GDM1 (cell line): ENCODE data around the gene MAPK1.
A peak's percentile ranks its signal among the peaks of the same experiment; 100 is the strongest.
"Not testable (repeated sequence)": the region's sequence is repeated elsewhere in the genome, so short reads cannot be mapped to it uniquely, and the experiment has no call there.

Experiments used
- DNase-seq: peaks from one replicate; lab custom pipeline; 2025; lab: John Stamatoyannopoulos, UW

Gene MAPK1

DNA sequence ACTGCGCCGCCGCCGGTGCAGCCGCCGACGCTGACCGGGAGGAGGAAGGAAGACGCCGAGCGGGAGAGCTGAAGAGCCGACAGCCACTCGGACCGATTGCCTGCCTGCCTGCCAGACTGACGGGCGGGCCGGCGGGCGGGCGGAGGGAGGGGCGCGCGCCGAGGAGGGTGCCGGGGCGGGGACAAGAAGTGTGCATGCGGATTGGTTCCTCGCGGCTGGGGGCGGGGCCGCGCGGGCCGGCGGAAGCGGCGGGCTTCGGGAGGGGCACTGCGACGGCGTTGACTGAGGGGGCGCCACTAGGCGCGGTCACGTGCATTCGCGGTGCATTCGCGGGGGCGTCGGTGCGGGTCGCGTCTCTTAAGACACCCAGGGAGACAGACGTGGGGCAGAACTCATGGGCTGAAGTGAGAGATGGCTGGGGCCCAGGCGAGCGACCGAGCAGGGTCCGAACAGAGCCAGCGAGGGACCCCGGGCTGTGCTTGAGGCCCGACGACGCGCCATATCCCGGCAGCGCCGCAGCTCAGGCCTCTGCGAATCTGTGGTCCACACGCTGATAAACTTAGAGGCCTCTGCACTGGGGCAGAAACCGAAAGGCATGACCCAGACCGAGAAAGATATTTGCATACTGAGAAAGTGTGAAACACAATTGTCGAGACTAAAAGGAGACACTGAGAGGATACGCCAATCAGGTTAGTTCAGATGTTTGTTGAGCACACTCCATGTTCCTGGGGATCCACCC is at the start of gene MAPK1:
TSS of gene MAPK1 (minus strand) at position 118 of the 739 bp plus-strand sequence. CDS start 205 bp downstream, outside the sequence.
- DNase-seq: peak; percentile 87

- no peak for DNase-seq
Observed at GRCh38 chr22:21916309-21916918, 49.0 kb upstream of the MAPK1 start.

- no peak for DNase-seq
Observed at GRCh38 chr22:21915624-21916308, 48.3 kb upstream of the MAPK1 start.

- not testable (repeated sequence) for DNase-seq
Observed at GRCh38 chr22:21914033-21914642, 46.7 kb upstream of the MAPK1 start.

GRCh38 chr22:21910367-21910766 is 42.9 kb upstream of the MAPK1 start:
- not testable (repeated sequence) for DNase-seq

DNA sequence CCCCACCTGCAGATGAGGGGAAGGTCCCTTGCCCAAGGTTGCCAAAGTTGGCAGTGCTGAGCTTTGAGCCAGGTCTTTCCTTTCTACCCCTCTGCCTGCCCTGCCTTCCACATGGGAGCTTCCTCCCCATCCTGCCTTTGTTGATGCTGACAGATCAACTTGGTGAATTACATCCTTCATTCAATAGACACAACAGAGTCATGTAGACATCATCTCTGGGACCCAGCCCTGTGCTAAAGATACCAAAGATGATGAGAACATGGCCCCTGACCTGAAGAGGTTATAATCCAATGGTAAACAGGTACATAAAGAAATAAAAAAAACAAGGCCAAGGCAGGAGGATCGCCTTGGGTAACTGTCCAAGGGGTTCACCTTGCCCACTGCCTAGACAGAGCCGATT is 42.4 kb upstream of the MAPK1 start:
- DNase-seq: no peak

GRCh38 chr22:21907638-21908522 is 40.4 kb upstream of the MAPK1 start:
- DNase-seq: no peak

DNA sequence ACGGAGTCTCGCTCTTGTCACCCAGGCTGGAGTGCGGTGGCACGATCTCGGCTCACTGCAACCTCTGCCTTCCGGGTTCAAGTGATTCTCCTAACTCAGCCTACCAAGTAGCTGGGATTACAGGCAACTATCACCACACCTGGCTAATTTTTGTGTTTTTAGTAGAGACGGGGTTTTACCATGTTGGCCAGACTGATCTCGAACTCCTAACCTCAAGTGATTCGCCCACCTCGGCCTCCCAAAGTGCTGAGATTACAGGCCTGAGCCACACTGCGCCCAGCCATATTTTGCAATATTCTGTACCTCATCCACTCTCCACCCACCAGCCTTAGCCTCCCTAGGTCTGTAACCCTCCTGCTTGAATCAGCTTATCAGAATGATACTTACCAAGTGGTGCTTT is 37.8 kb upstream of the MAPK1 start:
- not testable (repeated sequence) for DNase-seq

GRCh38 chr22:21904250-21904789 is 36.9 kb upstream of the MAPK1 start:
- no peak for DNase-seq

- DNase-seq: no peak
Observed at GRCh38 chr22:21903283-21903682, 35.8 kb upstream of the MAPK1 start.

GRCh38 chr22:21902296-21903087 is 35.0 kb upstream of the MAPK1 start:
- no peak for DNase-seq

- DNase-seq: no peak
Observed at GRCh38 chr22:21898354-21898896, 31.0 kb upstream of the MAPK1 start.

- DNase-seq: no peak
Observed at GRCh38 chr22:21896951-21897513, 29.6 kb upstream of the MAPK1 start.

DNA sequence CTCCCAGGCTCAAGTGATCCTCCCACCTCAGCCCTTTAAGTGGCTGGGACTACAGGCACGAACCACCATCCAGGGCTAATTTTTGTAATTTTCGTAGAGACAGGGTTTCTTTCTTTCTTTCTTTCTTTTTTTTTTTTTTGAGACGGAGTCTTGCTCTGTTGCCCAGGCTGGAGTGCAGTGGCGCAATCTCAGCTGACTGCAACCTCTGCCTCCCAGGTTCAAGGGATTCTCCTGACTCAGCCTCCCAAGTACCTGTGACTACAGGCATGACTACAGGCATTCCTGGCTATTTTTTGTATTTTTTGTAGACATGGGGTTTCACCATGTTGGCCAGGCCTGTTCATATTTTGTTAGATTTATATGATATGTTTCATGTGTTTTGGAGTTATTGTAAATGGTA is 28.8 kb upstream of the MAPK1 start:
- not testable (repeated sequence) for DNase-seq

DNA sequence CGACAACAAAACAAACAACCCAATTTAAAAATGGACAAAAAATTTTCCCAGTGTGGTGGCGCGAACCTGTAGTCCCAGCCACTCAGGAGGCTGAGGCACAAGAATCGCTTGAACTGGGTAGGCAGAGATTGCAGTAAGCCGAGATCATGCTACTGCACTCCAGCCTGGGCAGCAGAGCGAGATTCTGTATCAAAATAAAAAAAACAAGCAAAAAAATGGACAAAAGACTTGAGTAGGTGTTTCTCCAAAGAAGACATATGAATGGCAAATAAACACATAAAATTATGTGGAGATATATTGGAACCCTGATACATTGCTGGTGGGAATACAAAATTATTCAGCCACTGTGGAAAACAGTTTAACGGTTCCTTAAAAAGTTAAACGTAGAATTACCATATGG is 27.4 kb upstream of the MAPK1 start:
- DNase-seq: no peak

DNA sequence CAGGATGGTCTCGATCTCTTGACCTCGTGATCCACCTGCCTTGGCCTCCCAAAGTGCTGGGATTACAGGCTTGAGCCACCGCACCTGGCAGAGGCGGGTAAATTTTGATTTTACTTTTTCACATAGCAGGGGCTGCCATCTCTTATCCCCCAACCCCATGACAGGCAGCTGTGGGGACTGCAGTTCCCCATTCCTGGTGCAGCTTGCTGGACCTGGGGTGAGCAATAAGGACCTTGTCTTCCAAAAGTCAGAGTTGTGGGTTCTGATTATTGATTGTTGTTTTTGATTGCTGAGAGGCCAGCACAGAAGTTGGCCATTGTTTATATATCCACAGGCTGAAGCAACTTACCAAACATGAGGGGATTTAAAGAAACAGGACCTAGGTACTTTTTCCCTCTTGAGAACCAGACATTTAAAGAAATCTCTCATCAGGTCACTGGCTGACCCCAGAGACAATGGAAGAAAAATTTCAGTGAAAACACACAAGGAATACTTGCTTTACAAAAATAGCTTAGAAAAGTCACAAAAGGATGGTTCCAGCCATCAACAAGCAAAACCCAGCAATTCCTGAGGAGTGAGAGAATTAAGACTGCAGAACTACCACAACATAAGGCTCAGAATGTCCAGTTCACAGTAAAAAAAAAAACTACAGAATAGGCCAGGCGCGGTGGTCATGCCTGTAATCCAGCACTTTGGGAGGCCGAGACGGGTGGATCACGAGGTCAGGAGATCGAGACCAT is 22.0 kb upstream of the MAPK1 start:
- DNase-seq: no peak

- no peak for DNase-seq
Observed at GRCh38 chr22:21887841-21888240, 20.4 kb upstream of the MAPK1 start.

DNA sequence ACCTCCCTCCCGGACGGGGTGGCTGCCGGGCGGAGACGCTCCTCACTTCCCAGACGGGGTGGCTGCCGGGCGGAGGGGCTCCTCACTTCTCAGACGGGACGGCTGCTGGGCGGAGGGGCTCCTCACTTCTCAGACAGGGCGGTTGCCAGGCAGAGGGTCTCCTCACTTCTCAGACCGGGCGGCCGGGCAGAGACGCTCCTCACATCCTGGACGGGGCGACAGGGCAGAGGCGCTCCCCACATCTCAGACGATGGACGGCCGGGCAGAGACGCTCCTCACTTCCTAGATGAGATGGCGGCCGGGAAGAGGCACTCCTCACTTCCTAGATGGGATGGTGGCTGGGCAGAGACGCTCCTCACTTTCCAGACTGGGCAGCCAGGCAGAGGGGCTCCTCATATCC is 16.5 kb upstream of the MAPK1 start:
- not testable (repeated sequence) for DNase-seq

- DNase-seq: not testable (repeated sequence)
Observed at GRCh38 chr22:21882754-21883333, 15.4 kb upstream of the MAPK1 start.
